Measurements from ENCODE around the gene STON2.

STON2 gene

GRCh38 chr14:81221579-81222102 is 178.5 kb downstream of the STON2 start:
- DNase-seq (ENCODE audit: low spot score): no peak

GRCh38 chr14:81220830-81221578 is 179.1 kb downstream of the STON2 start, which contains the start of gene GTF2A1:
Gene GTF2A1, minus strand, starts transcription at chr14:81220959. Its CDS starts 441 bp downstream, at chr14:81220518.
- DNase-seq (ENCODE audit: low spot score): peak; percentile 95

- no peak for DNase-seq (ENCODE audit: low spot score)
These were observed 179.6 kb downstream of the STON2 start for GRCh38 chr14:81220580-81220829.

GRCh38 chr14:81219759-81220579 is 180.2 kb downstream of the STON2 start:
- peak; percentile 25 for DNase-seq (ENCODE audit: low spot score)

- peak; percentile 93 for DNase-seq (ENCODE audit: low spot score)
These were observed 180.8 kb downstream of the STON2 start for GRCh38 chr14:81219210-81219758.

- DNase-seq (ENCODE audit: low spot score): peak; percentile 19
These were observed 188.3 kb downstream of the STON2 start for GRCh38 chr14:81211844-81212243.

Data from CD4-positive, alpha-beta T cell treated with Interleukin-6 at 100 ng/mL for 8 hours (primary cell).